COLO668 (cell line): ENCODE measurements around the gene CDKN2A.

Experiments
- DNase-seq: peaks from one replicate; lab custom pipeline; 2025; ENCODE audit not compliant: unreplicated experiment; lab: John Stamatoyannopoulos, UW

The CDKN2A gene

DNA sequence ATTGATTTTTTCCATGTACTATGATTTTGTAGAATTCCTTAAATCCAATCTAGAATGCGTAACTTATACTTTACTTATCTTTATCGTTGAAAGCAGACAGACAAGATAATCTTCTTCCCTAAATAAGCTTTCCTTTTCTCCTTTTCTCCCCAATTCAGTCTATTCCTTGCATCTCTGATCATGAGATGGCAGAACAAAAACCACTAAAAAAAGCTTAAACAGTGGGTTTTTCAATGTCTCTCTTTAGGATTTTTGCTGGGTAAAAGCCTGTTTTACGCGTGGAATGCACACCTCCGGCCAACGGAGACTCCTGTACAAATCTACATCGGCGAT lies 14.2 kb upstream of the CDKN2A start:
- DNase-seq: no peak

DNA sequence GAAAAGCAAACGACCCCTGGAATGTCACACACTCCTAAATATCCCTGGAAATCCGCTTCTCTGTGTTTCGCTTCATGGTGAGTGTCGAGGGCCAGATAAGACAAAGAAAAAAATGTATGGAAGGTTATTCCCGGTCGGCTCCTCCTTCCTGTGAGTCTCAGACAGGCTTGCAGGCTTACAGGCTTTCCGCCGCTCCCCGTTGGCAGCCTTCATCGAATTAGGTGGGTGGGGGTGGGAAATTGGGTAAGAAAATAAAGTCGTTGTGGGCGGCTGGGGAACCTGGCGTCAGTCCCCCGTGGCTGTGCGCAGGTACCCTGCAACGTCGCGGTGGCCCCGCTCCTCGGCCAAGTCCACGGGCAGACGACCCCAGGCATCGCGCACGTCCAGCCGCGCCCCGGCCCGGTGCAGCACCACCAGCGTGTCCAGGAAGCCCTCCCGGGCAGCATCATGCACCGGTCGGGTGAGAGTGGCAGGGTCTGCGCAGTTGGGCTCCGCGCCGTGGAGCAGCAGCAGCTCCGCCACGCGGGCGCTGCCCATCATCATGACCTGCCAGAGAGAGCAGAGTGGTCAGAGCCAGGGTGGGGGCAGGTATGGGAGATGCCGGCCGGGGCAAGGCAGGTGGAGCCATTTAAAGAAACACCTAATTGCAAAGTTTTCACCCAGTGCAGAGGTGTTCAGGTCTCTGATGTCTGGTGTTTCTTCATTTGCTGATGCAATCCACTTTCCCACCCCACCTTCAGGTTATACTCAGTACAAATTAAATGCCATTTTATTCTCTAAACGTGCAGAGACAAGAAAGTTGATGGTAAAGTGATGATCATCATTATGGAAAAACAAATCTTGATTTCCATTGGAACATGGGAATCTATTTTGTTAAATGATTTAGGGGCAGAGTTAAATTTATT lies 11.8 kb upstream of the CDKN2A start:
- DNase-seq: no peak

DNA sequence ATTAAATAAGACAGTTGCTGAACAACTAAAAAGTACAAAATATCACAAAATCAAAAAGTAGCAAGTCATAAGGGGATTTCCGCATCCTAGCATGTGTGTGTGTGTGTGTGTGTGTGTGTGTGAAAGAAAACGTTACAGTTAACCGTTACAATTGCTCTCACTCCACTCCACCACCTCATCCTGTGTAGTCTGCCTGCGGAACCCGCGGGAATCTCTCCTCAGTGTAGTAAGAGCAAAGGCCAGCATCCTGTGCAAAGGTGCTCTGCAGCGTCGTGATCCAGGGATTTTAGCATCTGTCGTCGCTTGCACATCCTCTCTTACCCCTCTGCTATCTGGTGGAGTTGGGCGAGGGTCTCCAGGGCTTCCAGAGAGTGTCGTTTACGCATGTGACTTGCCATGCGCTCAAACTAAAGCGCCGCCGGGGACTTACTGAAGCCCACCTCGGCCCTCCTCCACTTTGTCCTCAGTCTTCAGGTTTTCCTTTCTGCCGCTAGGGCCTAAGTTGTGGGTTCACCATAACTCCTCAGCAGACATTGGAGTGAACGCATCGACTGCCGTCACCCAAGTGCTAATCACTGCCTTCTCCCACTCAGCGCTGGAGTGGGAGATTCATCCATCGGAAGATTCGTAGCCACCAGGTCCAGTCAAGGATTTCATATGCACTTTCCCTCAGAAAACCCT lies 11.0 kb upstream of the CDKN2A start:
- DNase-seq: no peak

DNA sequence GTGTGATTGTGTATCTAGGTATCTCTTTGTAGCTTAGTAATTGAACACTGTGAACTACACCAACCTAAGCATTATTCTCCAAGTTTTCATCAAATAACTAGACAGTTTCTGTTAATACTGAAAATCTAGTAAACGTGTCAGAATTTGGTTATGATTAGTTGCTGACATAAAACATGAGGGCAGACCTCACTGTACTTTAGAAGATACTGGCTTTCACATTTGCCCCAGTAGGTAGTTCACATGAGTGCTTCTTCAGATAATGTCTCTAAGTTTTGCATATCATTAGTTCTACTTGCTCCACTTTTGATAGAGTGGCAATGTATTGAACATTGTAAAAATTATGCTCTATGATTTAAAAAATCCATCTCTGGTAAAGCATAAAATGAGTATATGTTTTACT lies 7.8 kb upstream of the CDKN2A start:
- DNase-seq: no peak

DNA sequence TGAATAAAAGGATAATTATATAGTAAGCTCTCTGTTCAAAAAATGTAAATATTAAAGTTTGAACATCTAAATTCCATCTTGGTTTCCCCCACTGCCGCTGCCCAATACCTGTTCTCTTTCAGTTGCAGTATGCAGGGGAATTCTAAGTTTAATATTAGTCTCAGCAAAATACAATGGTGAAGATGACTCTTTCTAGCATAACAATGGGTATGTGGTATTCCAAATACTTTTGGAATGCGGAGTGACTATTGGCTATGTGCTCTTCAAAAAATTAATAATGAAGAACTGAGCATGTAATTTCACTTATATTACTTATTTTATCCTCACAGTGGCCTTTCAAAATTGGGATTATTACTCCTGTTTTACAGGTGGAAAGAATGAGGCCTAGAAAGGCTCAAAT lies 3.8 kb upstream of the CDKN2A start:
- DNase-seq: no peak

DNA sequence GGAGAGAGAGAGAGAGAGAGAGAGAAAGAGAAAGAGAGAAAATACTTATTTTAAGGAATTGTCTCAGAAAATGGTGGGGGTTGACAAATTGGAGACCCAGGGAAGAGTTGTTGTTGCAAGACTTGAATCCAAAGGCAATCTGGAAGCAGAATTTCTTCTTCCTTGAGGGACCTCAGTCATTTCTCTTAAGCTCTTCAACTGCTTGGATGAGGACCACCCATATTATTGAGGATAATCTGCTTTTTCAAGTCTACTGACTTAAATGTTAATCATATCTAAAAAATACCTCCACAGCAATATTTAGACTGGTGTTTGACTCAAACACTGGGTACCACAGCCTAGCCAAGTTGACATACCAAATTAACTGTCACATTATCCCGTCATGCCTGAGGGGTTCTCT lies 3.3 kb upstream of the CDKN2A start:
- DNase-seq: no peak

DNA sequence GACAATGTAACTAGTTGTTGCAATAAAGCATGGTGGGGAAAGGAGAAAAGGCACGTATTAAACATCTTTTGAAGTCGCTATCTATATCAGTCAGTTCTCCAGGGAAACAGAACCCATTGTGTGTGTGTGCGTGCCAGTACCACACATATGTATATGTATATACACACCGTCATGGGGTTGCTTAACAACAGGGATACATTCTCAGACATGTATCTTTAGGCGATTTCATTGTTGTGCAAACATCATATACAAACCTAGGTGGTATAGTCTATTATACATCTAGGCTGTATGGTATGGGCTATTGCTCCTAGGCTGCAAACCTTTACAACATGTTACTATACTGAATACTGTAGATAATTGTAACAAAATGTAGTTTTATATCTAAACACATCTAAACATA lies 2.7 kb upstream of the CDKN2A start:
- DNase-seq: peak; percentile 34

DNA sequence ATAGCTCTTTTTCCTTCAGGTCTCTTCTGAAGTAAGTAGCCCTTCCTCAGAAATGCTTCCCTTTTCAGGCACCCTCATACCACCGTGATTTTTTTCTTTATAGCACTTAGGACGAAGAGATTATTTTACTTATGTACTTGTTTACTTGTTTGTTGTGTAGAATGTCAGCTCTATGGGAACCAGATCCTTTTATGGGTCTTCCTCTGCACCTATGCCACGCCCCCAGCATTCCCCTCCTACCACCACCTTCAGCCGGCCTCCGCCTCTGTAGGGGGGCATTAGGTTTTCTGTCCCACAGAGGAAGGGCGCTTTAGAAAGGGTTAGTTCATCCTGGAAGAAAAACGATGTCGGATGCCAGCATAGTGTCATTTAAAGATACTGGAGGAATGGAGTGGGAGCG lies 2.2 kb upstream of the CDKN2A start:
- DNase-seq: peak; percentile 54

DNA sequence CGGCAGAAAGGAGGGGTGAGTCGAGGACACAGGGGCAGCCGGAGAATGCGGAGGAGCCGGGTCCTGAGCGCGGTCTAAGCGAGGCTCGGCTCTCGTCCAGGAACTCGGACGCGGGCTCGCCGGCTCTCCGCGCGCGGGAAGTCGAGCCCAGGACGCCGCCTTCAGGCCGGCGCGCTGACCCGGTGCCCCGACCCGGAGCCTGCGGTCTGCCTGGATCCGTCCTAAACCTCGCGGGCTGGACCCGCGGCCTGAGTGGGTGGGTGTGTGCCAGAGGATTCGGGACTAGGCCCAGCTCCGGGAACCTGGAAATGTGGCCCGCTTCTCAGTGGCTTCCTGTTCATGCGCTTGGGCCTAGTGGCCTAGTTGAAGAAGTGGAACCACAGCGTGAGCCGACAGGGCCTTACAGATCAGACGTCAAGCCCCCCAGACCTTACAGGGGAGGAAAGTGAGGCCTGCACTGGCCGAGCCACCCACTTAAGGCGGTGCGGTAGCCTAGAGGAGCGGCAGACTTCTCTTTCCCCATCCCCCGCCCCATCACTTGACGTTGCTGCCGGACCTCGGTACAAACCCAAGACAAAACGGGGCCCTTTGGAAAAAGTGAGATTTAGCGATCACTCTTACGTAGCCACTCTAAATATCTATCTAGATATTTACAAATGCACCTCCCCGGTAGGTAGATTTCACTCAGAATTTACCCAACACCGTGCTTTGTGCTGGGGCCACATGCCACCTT lies 1.6 kb upstream of the CDKN2A start:
- peak; percentile 60 for DNase-seq

DNA sequence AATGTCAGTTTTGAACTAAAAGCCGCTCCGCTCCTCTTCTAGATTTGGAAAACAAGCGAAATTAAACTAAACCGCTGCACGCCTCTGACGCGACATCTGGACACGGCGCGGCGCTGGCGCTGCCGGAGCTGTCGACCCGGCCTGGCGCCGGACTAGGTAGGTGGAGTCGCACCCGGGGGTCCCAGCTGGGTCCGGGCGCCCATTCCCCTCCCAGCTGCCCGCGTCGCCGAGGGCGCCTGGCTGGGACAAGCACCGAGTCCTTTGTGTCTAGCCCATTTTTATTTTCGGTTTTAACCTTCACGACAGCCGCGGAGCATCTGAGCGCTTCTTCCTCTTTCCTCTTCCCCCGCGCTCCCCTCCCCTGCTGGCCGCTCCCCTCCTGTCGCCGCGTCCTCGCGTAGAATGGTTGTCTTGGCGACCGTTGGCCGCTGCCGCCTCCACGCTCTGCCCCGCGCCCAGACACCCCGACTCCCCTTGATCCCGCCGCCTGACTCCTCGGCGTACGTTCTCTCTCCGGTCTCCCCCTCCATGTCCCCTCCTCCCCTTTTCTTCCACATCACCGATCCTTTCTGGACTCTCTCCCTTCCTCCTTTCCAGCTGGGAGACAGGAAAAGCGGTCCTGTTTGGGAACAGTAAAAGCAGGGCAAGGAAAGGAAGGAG lies 944 bp upstream of the CDKN2A start:
- DNase-seq: peak; percentile 90

DNA sequence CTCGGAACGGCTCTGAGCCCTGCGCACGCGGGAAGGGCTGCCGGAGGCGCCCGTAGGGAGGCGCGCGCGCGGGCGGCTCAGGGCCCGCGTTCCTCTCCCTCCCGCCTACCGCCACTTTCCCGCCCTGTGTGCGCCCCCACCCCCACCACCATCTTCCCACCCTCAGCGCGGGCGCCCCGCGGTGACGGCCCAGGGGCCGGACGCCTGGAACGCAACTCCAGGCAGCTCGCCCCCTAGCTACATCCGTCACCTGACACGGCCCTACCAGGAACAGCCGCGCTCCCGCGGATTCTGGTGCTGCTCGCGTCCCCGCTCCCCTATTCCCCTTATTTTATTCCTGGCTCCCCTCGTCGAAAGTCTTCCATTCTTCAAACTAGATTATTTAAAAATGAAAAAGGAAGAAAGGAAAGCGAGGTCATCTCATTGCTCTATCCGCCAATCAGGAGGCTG lies 389 bp upstream of the CDKN2A start, which contains the start of gene CDKN2B-AS1:
Gene CDKN2B-AS1, plus strand, starts transcription at position 236 of the 450 bp plus-strand sequence.
- peak; percentile 95 for DNase-seq

DNA sequence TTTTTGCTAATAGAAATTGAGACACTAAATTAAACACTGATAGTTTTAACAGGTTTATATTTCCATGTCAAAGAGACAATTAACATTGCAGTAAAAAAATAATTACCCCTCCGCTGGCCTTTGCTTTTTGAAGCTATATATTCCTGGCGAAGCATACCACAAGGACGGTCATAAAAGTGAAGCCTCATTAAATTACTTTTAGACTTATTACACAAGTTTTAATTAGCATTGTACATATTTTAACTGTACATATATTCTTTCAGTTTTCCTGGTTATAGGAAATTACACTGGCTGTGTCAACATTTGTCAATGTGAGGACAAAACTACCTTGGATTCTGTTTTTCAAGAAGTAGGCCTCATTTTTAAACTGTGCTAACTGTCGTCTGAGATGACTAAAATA lies 1.2 kb downstream of the CDKN2A start:
- DNase-seq: no peak

DNA sequence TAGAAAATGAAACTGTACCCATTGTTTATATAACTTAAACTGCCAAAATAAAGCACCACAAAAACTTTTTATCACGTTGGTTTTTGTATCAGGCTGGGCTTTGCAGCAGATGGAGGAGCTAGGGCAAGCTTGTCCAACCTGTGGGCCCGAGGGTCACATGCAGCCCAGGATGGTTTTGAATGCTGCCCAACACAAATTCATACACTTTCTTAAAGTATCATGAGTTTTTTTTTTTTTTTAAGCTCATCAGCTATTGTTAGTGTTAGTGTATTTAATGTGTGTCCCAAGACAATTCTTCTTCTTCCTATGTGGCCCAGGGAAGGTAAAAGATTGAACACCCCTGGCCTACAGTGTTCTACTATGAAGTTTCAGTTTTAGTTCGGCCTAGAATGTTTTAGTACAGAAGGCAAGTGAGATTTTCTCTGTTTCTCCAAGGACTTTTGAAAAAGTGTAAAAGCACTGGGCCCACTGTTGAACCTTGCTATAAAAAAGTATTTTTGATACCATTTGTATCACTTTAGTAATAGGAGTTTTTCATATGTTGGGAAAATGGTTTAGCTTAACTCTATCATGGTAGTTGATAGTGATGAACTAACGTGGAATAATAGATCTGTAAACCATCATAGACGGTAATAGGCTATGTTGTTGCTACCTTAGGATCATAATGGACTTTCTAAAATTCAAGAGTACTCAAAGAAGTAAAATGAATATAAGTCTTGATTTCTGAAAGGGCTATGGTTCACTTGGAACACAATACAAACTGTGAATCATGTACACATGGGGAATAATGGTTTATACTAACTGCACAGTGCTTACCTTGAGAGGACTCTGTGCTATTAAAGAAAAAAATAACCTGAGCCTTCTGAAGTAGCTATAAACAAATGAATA lies 2.9 kb downstream of the CDKN2A start:
- peak; percentile 15 for DNase-seq

DNA sequence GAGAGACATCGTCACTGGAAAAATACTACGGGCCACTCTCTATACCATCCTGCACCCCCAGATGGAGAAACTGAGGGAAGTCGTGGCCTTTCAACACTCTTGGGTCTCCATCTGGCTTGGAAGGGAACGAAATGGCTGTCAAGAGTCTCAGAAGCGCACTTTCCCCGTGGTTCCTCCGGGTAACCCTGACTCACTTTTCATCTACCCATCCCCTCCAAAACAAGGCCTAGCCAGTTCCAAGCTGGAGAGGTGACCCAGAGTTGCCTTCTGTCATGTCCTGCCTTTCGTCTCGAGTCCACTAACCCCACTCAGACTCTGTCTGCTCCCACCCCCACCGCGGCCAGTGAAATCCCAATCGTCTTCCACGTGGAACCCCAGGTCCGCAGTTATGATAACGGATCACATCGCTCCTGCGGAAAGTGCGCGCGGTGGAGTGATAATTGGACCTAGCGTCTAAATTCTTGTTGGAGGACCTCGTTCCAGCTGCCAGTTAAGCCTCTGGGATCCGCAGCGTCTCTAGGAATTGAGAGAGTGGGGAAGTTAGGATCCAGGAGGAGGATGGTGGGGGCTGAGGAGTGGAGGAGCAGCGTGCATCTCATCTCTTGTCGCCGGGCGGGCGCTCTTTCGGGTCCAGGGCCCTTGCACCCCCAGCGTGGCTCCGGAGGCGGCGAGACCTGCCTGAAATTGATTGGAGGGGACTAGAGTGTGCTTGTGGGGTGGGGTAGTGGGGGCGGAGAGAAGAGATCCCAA lies 4.6 kb downstream of the CDKN2A start:
- DNase-seq: no peak

DNA sequence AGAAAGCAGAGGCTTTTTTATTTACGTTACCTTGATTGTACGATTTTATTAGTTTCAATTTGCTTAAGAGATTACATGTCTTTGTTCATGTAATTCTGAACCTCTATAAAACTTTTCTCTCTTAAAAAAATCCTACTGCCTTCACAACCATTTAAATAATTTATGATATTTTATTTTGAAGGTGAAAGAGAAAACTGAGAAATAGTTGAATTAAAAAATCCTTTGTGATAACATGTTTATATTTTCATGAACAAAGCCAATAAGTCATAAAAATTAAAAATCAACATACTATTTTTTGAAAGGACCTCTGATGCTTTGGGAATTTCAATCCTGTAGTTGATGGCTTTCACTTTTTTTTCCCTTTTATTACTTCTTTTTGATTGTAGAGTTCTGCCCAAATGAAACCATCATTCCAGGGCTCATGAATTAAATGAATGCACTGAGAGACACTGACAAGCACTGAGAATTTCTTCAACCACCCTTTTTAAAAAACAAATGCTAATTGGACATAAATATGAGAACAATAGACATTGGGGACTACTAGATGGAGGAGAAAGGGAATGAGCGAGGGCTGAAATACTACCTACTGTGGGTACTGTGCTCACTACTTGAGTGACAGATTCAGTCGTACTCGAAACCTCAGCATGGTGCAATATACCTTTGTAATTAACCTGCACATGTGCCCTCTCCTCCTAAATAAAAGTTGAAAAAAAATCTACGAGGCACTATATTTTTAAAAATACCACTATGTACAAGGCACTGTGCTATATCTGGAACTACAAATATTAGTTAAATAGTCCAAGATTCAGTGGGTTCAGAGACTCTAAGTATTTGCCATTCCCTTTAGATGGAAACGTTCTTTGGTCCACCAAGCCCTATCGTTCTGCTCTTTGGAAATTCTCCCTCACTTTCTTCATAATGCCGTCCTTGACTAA lies 5.9 kb downstream of the CDKN2A start:
- no peak for DNase-seq

DNA sequence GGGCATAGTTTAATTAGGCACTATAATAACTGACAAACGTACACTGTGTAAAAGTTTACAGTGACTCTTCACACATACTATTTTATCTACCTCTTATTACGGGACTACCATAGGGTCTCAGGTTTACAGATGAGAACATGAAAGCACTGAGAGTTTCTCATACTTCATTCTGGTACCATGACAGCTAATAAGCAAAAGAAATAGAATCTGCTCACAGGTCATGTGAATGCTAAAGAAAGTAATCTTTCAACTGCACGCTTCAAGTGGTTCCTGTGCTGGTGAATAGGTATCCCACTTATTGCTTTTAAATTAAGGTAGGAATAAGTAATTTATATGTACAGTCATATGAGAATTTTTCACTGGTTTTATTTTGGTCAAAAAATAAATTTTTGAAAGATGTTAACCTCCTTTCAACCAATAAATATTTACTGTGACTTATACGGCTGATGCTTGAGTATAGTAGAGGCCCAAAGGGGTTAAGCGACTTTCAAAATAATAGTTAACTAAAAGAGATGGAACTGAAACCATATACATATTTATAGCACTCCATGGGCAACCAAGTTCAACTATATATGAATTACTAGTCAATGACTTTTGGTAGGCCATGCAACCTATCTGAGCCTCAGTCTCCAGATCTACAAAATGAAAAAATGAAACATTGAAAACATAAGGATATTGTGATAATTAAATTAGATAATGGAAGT lies 8.1 kb downstream of the CDKN2A start:
- DNase-seq: no peak

DNA sequence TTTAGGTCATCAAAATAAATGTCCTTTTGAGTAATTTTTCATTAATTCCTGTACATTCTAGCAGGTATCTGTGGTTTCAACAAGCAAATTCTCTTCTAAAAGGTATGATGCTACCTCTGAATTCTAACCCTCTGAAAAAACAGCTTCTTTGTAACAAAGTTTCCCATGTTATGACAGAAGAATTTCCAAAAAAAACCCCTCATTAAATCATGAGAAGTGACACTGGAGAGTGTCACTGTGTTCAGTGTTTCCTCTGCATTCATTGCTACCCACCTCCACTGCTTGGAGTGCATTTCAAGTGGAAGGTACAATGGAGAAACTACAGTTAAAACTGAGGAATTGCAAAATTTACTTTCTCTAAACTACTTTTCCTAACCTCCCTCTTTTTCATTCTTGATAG lies 10.1 kb downstream of the CDKN2A start:
- no peak for DNase-seq

DNA sequence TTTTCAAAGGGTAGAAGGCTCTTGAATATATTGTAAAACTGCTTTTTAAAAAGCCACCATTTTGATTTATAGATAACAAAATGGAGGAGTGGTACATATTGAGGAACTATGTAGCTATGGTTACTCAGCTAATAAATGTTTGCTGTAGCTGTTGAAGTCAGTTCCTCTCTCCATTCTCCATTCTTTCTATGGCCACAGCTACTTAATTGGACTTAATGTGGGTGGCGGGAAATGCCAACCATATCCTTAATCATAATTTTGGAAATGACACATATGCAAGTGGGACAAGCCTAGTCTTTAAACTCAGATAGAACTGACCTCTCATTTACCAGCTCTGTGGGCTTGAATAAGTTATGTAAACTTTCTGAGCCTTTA lies 10.6 kb downstream of the CDKN2A start:
- no peak for DNase-seq
